Mammary epithelial cell (primary cell): ENCODE data around the gene DMD.

Experiments used
- EZH2 ChIP-seq: IDR thresholded peaks from 2 replicates; pipeline ENCODE4 v1.6.1; 2012; ENCODE audit warnings: low read length, inconsistent platforms, borderline replicate concordance
- TF ChIP-seq, protein P1 (sequence below), 2 donors: IDR thresholded peaks in 1 of 2; conservative IDR thresholded peaks in 1 of 2; 2 replicates each; pipeline ENCODE4 v1.5.1; 2011 to 2012; ENCODE audit warnings: inconsistent platforms in 2 of 2, low read length in 2 of 2, mild to moderate bottlenecking in 2 of 2, control low read depth in 1 of 2, low read depth in 1 of 2; ENCODE audit not compliant: insufficient read depth in 1 of 2; ENCODE audit errors: extremely low read depth in 1 of 2

DNA sequence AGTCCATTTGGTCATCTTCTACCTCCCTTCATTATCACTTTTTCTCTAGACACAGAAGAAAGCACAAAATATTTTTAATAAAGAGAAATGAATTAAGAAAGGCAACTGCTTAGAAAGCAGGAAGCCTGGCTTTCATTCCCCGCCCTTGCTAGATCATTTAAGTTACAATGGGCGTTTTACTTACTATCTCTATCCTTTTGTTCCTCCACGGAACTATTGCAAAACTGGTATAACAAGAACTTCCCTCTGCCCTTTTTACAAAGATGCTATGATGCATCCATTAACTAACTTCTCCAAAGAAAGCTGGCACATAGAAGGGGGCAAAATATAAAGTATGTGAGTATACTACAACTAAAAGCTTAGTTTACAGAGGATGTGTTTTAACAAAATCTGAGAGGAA is 1705.0 kb downstream of the DMD start:
- TF ChIP-seq, protein P1, sequence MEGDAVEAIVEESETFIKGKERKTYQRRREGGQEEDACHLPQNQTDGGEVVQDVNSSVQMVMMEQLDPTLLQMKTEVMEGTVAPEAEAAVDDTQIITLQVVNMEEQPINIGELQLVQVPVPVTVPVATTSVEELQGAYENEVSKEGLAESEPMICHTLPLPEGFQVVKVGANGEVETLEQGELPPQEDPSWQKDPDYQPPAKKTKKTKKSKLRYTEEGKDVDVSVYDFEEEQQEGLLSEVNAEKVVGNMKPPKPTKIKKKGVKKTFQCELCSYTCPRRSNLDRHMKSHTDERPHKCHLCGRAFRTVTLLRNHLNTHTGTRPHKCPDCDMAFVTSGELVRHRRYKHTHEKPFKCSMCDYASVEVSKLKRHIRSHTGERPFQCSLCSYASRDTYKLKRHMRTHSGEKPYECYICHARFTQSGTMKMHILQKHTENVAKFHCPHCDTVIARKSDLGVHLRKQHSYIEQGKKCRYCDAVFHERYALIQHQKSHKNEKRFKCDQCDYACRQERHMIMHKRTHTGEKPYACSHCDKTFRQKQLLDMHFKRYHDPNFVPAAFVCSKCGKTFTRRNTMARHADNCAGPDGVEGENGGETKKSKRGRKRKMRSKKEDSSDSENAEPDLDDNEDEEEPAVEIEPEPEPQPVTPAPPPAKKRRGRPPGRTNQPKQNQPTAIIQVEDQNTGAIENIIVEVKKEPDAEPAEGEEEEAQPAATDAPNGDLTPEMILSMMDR (conservative IDR thresholded peaks at IDR 0.05 in 1 of 2, IDR thresholded peaks at IDR 0.05 in 1 of 2; ENCODE audit: extremely low read depth in 1 of 2, insufficient read depth in 1 of 2, low read depth in 1 of 2, low read length in 2 of 2) = no peak
- TF ChIP-seq EZH2 = no peak
